ENCODE measurements around the gene TBL3.

The TBL3 gene

GRCh38 chr16:1980770-1981087, 8.9 kb downstream of the TBL3 start:
- in situ Hi-C loops (cut with HindIII; ENCODE audit: low sequenced_read_pairs): no loop called here

GRCh38 chr16:1981398-1981836, 9.6 kb downstream of the TBL3 start, which contains the start of gene NOXO1:
TSS of gene NOXO1 (minus strand) at chr16:1981469. CDS start at chr16:1981179, 290 bp downstream.
- in situ Hi-C loops (cut with HindIII; ENCODE audit: low sequenced_read_pairs): no loop called here

- in situ Hi-C loops (cut with HindIII; ENCODE audit: low sequenced_read_pairs): no loop called here
These were observed 10.2 kb downstream of the TBL3 start for GRCh38 chr16:1982013-1982433.

GRCh38 chr16:1982991-1983543, 11.2 kb downstream of the TBL3 start:
- in situ Hi-C loops (cut with HindIII; ENCODE audit: low sequenced_read_pairs): no loop called here

- in situ Hi-C loops (cut with HindIII; ENCODE audit: low sequenced_read_pairs): no loop called here
These were observed 11.9 kb downstream of the TBL3 start, which contains the start of gene GFER for GRCh38 chr16:1983544-1984346. TSS of gene GFER (plus strand) at chr16:1984193. CDS start at chr16:1984219, 26 bp downstream.

GRCh38 chr16:1984347-1985225, 12.7 kb downstream of the TBL3 start:
- in situ Hi-C loops (cut with HindIII; ENCODE audit: low sequenced_read_pairs): no loop called here

- in situ Hi-C loops (cut with HindIII; ENCODE audit: low sequenced_read_pairs): no loop called here
These were observed 13.8 kb downstream of the TBL3 start for GRCh38 chr16:1985466-1986150.

GRCh38 chr16:1987198-1987597, 15.3 kb downstream of the TBL3 start:
- in situ Hi-C loops (cut with HindIII; ENCODE audit: low sequenced_read_pairs): no loop called here

GRCh38 chr16:1989209-1990100, 17.6 kb downstream of the TBL3 start, which contains the start of gene SYNGR3:
TSS of gene SYNGR3 (plus strand) at chr16:1989970. CDS start at chr16:1990103, 133 bp downstream.
- in situ Hi-C loops (cut with HindIII; ENCODE audit: low sequenced_read_pairs): no loop called here

GRCh38 chr16:1990101-1990350, 18.2 kb downstream of the TBL3 start:
- in situ Hi-C loops (cut with HindIII; ENCODE audit: low sequenced_read_pairs): no loop called here

GRCh38 chr16:1990351-1991134, 18.7 kb downstream of the TBL3 start:
- in situ Hi-C loops (cut with HindIII; ENCODE audit: low sequenced_read_pairs): no loop called here

GRCh38 chr16:1991135-1991551, 19.3 kb downstream of the TBL3 start:
- in situ Hi-C loops (cut with HindIII; ENCODE audit: low sequenced_read_pairs): no loop called here

GRCh38 chr16:1991588-1991947, 19.7 kb downstream of the TBL3 start:
- in situ Hi-C loops (cut with HindIII; ENCODE audit: low sequenced_read_pairs): no loop called here

GRCh38 chr16:1991948-1992703, 20.3 kb downstream of the TBL3 start:
- in situ Hi-C loops (cut with HindIII; ENCODE audit: low sequenced_read_pairs): no loop called here

GRCh38 chr16:1992704-1993317, 21.0 kb downstream of the TBL3 start:
- in situ Hi-C loops (cut with HindIII; ENCODE audit: low sequenced_read_pairs): no loop called here

GRCh38 chr16:1993731-1994131, 21.9 kb downstream of the TBL3 start:
- in situ Hi-C loops (cut with HindIII; ENCODE audit: low sequenced_read_pairs): no loop called here

GRCh38 chr16:1997494-1998359, 25.9 kb downstream of the TBL3 start:
- in situ Hi-C loops (cut with HindIII; ENCODE audit: low sequenced_read_pairs): no loop called here
